ENCODE results near the gene GALNT11.

GALNT11 gene

DNA sequence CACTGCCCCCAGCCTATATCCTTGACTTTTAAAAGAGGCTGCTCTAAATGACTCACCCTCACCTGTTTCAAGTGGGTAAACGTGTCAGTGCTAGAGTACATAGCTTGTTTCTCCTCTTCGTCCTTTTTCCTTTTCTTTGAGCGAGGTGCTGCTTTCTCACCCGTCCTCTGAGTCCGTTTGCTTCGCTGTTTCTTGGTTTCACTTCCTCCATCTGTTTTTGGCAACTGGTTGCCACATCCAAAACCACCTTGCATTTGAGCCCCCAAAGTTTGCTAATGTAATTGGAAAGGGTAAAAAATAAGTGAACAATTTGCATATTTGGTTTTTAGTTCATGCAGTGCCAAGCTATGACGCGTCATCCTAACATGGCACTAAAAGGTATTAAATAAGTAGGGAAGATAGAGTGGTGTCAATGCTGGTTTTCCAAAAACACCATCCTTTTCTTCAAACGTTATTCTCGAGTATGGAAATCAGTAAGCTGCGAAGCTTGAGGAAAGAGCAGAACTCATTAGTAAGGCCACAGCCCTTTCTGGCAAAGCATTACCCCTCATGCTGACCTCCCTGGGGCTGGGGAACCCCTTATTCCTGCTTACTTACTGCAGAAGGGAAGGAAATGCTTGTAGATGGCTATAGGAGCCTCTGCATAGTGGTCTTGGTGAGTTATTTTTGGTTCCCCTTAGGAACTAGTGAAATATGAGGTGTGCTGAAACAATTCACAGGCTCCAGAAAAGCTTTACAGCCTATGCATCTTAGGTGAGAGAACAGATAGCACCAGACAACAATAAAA, 133.5 kb downstream of the GALNT11 start:
- DNase-seq, result no peak

DNA sequence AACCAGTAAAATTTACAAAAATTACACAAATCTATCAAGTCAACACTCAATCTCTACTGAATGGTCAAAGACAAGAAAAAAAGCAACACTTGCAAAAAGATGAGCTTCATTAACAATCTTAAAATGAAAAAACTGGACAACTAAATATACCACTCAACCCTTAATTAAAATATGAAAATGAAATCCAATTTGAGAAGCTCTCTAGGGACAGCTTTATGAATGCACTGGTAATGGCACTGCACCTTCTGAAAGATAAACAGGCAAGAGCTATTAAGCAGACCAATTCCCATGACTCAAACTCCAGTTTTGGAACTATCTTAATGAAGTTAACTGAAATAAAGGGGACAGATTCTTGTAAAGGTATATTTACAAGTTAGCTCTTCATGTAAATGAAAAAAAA, 135.7 kb downstream of the GALNT11 start:
- DNase-seq, result no peak

DNA sequence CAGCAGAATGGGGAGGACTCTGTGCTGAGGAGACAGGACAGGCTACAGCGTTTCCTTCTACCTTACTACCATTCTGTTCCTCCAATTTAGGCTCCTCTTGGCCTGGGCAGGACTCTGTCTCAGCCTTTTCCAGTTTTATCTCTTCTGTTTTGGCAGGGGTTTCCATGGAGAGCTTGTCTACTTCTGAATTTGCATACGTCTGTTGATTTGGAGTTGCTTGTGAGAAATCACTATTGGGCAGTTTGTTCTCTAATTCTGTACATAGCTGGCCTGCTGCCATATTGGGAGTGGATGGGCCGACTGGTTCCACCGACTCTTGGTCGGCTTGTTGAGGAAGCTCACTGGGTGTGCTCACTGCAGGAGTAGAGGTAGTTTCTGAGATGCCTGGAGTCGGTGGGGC, 136.8 kb downstream of the GALNT11 start:
- no peak for DNase-seq
